SU-DHL-6 (cell line): ENCODE measurements around the gene C2CD2.

ENCODE experiments used
- H2AFZ ChIP-seq: fragments of 200-600 bp; sonication (generic); 2 replicates; pipeline ENCODE4 v1.6.1; 2014; ENCODE audit warnings: low read depth, mild to moderate bottlenecking, moderate library complexity, mixed read lengths, antibody characterized with exemption, low read length; ENCODE audit not compliant: severe bottlenecking
- H3F3A ChIP-seq: fragments of 200-600 bp; shearing (Covaris generic); 2 replicates; pipeline ENCODE4 v1.6.0; 2016; ENCODE audit warnings: antibody characterized with exemption, mild to moderate bottlenecking; ENCODE audit not compliant: insufficient read depth
- H3K27ac ChIP-seq: fragments of 200-600 bp; sonication (generic); 2 replicates; pipeline ENCODE4 v1.5.1; 2016; ENCODE audit warnings: low read depth, mild to moderate bottlenecking, low read length, moderate library complexity, mixed read lengths
- H3K27me3 ChIP-seq: fragments of 200-600 bp; sonication (generic), shearing (Covaris generic); 2 replicates; pipeline ENCODE4 v1.6.0; 2014; ENCODE audit warnings: mild to moderate bottlenecking, low read length
- H3K36me3 ChIP-seq: fragments of 200-600 bp; sonication (generic); 2 replicates; pipeline ENCODE4 v1.6.1; 2014; ENCODE audit warnings: mild to moderate bottlenecking, low read length, mixed read lengths
- H3K4me2 ChIP-seq: fragments of 300-600, 200-600 bp; shearing (Covaris generic), sonication (generic); 2 replicates; pipeline ENCODE4 v1.6.0; 2014; ENCODE audit warnings: low read length, low read depth, mild to moderate bottlenecking; ENCODE audit not compliant: poor library complexity, severe bottlenecking
- H3K4me3 ChIP-seq: fragments of 200-600 bp; sonication (generic); 2 replicates; pipeline ENCODE4 v1.5.1; 2014; ENCODE audit warnings: antibody characterized with exemption, low read length, mild to moderate bottlenecking, mixed read lengths; ENCODE audit not compliant: insufficient read depth, poor library complexity, severe bottlenecking
- H3K79me2 ChIP-seq: fragments of 200-600 bp; sonication (generic); 2 replicates; pipeline ENCODE4 v1.6.1; 2014; ENCODE audit warnings: mild to moderate bottlenecking, low read length, moderate library complexity; ENCODE audit not compliant: insufficient read depth
- H3K9ac ChIP-seq: fragments of 200-600 bp; sonication (generic); 2 replicates; pipeline ENCODE4 v1.7.0; 2014; ENCODE audit warnings: mild to moderate bottlenecking, low read length
- H3K9me2 ChIP-seq: fragments of 200-600 bp; sonication (generic); replicated peaks from 2 replicates; pipeline ENCODE4 v1.6.1; 2014; ENCODE audit warnings: low read length; ENCODE audit not compliant: insufficient read depth
- H3K9me3 ChIP-seq: fragments of 200-600 bp; sonication (generic); 2 replicates; pipeline ENCODE4 v1.6.1; 2014; ENCODE audit warnings: low read length, mixed read lengths; ENCODE audit not compliant: insufficient read depth
- H4K20me1 ChIP-seq: fragments of 200-600 bp; sonication (generic); 2 replicates; pipeline ENCODE4 v1.6.1; 2014; ENCODE audit warnings: low read depth, mild to moderate bottlenecking, antibody characterized with exemption, low read length, moderate library complexity, mixed read lengths
- EZH2phosphoT487 ChIP-seq: fragments of 200-600 bp; sonication (generic), shearing (Covaris generic); conservative IDR thresholded peaks from 2 replicates; pipeline ENCODE4 v1.6.1; 2018; ENCODE audit warnings: mild to moderate bottlenecking, antibody characterized with exemption, low read length, moderate library complexity, mixed read lengths
- TF ChIP-seq, protein P1 (sequence below): fragments of 200-600 bp; sonication (generic); IDR thresholded peaks from one replicate; pipeline ENCODE4 v1.5.1; 2017; ENCODE audit warnings: antibody characterized with exemption, mild to moderate bottlenecking, low read length, moderate library complexity; ENCODE audit not compliant: insufficient read depth, poor library complexity, severe bottlenecking

Gene C2CD2

DNA sequence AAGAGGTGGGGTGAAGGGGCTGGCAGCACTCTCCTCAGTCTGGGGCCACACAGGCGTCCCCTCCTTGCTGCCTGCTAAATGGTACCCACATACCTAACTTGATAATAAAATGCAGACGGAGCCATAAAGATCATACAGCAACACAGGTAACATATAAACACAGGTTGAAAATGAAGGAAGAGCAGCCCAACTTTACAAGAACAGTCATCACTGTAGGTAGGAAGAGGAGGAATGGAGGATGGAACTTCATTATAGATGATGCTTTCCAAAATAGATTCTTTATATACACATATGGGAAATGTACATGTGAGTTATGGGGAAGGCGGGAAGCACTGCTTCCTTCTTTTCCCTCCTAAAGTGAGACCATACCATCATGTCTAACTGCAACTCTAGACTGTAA lies 13.4 kb downstream of the C2CD2 start:
- no peaks in the 10 kb centered on the region for H3K27me3 ChIP-seq
- no peaks in the 10 kb centered on the region for H3K9me3 ChIP-seq
- no peak overlapping the region for H2AFZ ChIP-seq
- no peaks in the 10 kb centered on the region for H4K20me1 ChIP-seq
- H3K36me3 ChIP-seq = no peaks in the 10 kb centered on the region
- no peak overlapping the region for H3K27ac ChIP-seq
- no peaks in the 10 kb centered on the region for H3K79me2 ChIP-seq
- H3K4me3 ChIP-seq = no peak overlapping the region
- TF ChIP-seq, protein P1, sequence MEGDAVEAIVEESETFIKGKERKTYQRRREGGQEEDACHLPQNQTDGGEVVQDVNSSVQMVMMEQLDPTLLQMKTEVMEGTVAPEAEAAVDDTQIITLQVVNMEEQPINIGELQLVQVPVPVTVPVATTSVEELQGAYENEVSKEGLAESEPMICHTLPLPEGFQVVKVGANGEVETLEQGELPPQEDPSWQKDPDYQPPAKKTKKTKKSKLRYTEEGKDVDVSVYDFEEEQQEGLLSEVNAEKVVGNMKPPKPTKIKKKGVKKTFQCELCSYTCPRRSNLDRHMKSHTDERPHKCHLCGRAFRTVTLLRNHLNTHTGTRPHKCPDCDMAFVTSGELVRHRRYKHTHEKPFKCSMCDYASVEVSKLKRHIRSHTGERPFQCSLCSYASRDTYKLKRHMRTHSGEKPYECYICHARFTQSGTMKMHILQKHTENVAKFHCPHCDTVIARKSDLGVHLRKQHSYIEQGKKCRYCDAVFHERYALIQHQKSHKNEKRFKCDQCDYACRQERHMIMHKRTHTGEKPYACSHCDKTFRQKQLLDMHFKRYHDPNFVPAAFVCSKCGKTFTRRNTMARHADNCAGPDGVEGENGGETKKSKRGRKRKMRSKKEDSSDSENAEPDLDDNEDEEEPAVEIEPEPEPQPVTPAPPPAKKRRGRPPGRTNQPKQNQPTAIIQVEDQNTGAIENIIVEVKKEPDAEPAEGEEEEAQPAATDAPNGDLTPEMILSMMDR = no peak
- no peak for TF ChIP-seq EZH2phosphoT487
- H3F3A ChIP-seq = no peaks in the 10 kb centered on the region
- H3K9me2 ChIP-seq = no peaks in the 10 kb centered on the region
- no peak overlapping the region for H3K4me2 ChIP-seq
- no peak overlapping the region for H3K9ac ChIP-seq

DNA sequence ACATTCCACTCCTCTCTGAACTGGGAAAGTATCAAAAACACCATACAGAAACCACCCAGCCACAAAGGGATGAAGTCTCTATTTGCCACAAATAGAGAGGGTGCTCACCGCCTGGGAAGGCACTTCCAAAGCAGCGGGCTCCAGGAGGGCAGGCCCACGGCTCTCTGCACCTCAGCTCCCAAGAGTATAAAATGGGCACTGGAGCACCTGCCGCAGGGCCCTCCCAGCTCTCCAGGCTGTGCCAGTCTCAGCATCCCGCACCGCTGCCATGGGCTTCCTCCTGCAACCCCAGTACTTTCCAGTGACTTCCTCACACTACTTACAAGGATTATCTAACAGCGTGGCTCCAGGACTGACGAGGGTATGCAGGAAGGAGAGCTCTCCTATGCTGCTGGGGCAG lies 14.4 kb downstream of the C2CD2 start:
- H3K36me3 ChIP-seq = no peaks in the 10 kb centered on the region
- H3K9ac ChIP-seq = no peak overlapping the region
- H3F3A ChIP-seq = no peaks in the 10 kb centered on the region
- no peak overlapping the region for H3K4me2 ChIP-seq
- H3K9me2 ChIP-seq = no peaks in the 10 kb centered on the region
- no peaks in the 10 kb centered on the region for H3K27me3 ChIP-seq
- H2AFZ ChIP-seq = no peak overlapping the region
- no peak overlapping the region for H3K27ac ChIP-seq
- H3K79me2 ChIP-seq = no peaks in the 10 kb centered on the region
- H3K9me3 ChIP-seq = no peaks in the 10 kb centered on the region
- no peaks in the 10 kb centered on the region for H4K20me1 ChIP-seq
- no peak overlapping the region for H3K4me3 ChIP-seq
- TF ChIP-seq EZH2phosphoT487 = no peak

DNA sequence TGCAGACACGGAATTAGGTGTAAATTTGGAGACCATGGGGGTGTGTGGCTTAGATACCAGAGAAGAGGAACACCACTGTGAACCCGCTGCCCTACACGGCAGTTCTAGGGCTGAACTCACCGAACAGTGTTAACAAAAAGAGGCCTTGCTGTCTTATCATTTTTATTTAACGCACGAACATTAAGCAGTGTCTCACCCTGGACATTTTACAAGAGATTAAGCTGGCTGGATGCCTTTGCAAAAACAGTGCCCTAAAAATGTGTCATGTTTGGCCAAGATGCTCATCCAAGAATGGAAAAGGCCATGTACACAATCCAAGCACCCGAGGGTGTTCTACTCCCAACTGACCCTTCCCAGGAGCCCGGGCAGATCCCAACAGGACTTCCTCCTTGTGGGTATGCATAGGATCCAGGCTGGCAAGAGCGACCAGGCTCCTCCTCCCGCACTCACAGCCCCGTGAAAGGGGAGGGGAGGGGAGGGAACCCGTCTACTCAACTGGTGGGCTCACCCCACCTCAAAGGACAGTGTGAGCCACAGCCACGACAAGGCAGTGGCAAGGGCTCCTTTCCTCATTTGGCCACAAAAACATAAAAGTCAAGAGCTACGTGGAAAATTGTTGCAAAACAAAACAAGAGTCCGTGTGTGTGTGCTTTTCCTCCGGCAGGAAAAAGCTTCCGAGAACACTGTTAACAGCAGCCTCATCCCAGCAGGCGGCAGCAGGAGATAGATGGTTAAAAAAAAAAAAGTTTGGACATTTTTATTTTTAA lies 20.3 kb downstream of the C2CD2 start:
- Histone ChIP-seq H3F3A (no peaks in the 10 kb centered on the region), H3K27ac (no peak overlapping the region), H3K9ac (no peak overlapping the region), H3K9me2 (no peaks in the 10 kb centered on the region), H3K9me3 (no peaks in the 10 kb centered on the region), H3K36me3 (no peaks in the 10 kb centered on the region), H4K20me1 (no peaks in the 10 kb centered on the region), H3K27me3 (no peaks in the 10 kb centered on the region), H3K4me3 (no peak overlapping the region), H3K79me2 (no peaks in the 10 kb centered on the region), H3K4me2 (no peak overlapping the region), H2AFZ (no peak overlapping the region)
- no peak for TF ChIP-seq EZH2phosphoT487
- TF ChIP-seq, protein P1 = no peak

DNA sequence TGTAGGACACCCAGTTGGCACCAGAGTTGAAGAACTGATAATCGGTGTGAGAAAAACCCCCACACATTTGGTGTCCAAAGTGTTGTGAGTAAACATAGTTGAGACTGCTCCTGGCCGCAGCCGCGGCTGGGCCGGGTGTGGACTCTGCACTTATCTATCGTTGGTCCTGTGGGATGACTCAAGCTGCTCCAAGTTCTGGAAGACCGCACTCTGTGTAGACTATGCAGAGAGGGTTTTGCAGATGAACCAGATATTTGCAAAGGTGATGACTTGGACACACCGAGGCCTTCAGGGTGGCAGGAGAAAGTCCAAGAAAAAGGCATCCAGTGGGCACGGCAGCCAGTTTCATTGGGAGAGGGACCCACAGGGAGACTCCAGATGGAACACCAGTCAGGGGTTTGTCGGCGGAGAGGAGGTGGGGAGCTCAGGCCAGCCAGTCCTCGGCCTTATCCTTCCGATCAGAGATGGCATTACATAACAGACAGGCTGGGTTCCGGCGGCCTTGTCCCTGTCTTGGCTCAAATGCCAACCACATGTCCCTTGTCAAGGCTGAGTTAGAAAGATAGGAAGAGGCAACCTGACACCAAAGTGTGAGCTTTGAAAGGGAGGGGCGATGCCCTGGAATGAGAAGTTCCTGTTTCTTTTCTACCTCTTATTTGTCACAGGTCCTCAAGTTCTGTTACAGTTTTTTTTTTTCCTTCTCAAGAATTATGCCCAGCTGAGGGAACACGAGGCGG lies 21.1 kb downstream of the C2CD2 start:
- Histone ChIP-seq H3K9ac (no peak overlapping the region), H2AFZ (no peak overlapping the region), H3K36me3 (no peaks in the 10 kb centered on the region), H3K4me2 (no peak overlapping the region), H3K9me3 (no peaks in the 10 kb centered on the region), H4K20me1 (no peaks in the 10 kb centered on the region), H3F3A (no peaks in the 10 kb centered on the region), H3K27ac (no peak overlapping the region), H3K79me2 (no peaks in the 10 kb centered on the region), H3K9me2 (no peaks in the 10 kb centered on the region), H3K4me3 (no peak overlapping the region), H3K27me3 (no peaks in the 10 kb centered on the region)
- TF ChIP-seq, protein P1 = no peak
- no peak for TF ChIP-seq EZH2phosphoT487
